Right lung (tissue), 10 donors: Measurements from ENCODE around the gene P2RY13. TPM values are rescaled to one million over a fixed set of nuclear protein-coding genes. Genes with fewer than 3 reads are reported as not detected.

Experiments used
- DNase-seq, 2 donors: peaks; one replicate each; pipeline ENCODE4 v3.0.0-alpha.2; 2013
- long read RNA-seq, 8 donors: transcript quantifications; one replicate each; lab custom pipeline, GENCODE V29; 2026
- polyA plus RNA-seq, 5 donors: library from polyadenylated mRNA; unstranded; fragments of 120-200 nt; gene quantifications; one replicate each; pipeline versions ENCODE4 v1.2.1 to v1.2.3, GENCODE V29; 2013; ENCODE audit warnings: inconsistent platforms in 1 of 5, low replicate concordance in 1 of 5; ENCODE audit not compliant: insufficient read length in 5 of 5, insufficient read depth in 1 of 5

Gene P2RY13
- polyA plus RNA-seq = 1 to 10 TPM in 4 of 5 donors, under 1 TPM in 1; 0.77 to 1.7 (median 1.7) TPM
- long read RNA-seq, donor 1 = 0 reads
- long read RNA-seq, donor 2 = 0 reads
- long read RNA-seq, donor 3, partial matches to known transcripts = 0 of 1 reads
- long read RNA-seq, donor 3, other reads (novel, unspliced or antisense) = 0 of 1 reads
- long read RNA-seq, donor 4, partial matches to known transcripts = 0 of 1 reads
- long read RNA-seq, donor 4, other reads (novel, unspliced or antisense) = 0 of 1 reads
- long read RNA-seq, donor 5, partial matches to known transcripts = 0 of 2 reads
- long read RNA-seq, donor 5, other reads (novel, unspliced or antisense) = 0 of 2 reads
- long read RNA-seq, donor 6, partial matches to known transcripts = 0 of 1 reads
- long read RNA-seq, donor 6, other reads (novel, unspliced or antisense) = 0 of 1 reads
- long read RNA-seq, donor 7 = 0 reads
- long read RNA-seq, donor 8 = 0 reads

DNA sequence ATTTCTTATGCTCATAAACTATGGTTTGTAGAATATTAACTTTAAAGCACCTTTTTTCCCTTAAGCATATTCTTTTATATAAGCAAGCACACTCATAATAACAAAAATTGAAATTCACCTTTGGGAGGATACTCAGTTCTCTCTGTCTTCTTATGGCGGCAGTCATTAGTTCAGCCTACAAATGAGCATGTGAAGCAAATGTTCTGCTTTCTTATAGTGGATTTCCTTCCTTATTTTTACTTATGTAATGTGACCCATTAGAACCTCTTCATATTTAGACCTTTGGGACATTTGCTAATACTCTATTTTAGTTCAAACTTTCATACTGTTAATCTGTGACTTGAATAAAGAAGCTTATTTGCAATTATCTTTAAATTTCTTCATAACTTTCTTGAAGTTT lies at the start of gene P2RY13:
Gene P2RY13, minus strand, starts transcription at position 187 of the 400 bp plus-strand sequence. Its CDS starts 21 bp downstream, at position 166.
- no peak for DNase-seq

DNA sequence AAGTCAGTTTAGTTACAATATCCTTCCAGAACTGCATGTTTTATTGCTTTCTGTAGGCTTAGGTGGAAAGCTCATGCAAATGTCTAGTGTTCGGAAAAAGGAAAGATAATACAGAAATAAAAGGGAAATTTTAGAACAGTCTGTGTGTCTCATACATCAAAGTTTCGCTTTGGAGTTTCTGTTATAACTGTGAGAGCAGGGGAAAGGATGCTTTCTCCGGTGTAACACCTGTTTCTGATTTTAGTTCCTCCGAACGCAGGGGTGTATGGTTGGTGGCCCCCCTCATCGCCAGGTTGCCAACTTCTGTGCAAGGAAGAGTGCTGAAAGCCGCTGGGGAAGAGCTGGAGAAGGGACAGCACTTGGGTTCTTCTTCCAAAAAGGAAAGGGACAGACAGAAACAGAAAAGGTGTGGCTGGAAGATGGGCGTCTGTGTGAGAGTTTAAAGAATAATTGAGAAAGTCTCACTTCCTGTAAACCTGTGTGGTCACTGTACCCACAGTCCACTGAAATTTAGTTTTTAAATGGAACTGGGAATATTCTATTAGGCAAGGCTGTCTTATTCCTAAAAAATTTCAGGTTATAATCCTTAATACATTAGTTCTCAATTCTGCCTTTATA lies 48.5 kb upstream of the P2RY13 start:
- no peak for DNase-seq

DNA sequence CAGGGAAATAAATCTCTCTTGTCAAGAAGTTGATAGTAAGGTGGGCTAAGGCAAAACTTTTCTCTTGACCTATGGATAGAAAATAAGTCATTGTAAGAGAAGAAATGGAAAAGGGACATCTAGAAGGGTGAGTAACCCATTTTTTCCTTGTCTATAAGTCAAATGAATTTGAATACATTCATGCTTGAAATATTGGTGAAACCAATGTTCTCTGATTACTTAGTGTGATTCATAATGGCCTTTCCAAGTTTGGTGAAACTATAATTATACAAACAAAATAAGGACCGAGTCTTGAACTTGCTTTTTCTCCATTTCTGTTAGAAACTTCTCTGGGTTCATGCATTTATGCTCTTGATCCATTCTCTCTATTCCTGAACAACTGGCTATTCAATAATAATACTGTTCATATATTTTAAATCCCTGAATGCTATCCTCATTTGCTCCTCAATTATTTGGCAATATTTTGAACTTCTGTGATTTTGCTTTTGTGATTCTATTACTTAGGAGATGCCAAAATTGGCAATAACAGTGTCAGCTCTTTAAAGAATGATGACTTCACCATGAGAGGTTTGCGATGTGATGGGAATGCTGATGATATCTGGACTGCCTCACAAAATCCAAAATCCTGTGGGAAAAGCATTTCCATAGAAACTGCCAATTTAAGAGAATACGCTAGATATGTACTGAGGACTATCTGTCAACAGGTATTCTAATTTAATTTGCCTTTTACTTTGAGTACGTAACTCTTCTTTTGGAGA lies 42.9 kb upstream of the P2RY13 start:
- no peak for DNase-seq

DNA sequence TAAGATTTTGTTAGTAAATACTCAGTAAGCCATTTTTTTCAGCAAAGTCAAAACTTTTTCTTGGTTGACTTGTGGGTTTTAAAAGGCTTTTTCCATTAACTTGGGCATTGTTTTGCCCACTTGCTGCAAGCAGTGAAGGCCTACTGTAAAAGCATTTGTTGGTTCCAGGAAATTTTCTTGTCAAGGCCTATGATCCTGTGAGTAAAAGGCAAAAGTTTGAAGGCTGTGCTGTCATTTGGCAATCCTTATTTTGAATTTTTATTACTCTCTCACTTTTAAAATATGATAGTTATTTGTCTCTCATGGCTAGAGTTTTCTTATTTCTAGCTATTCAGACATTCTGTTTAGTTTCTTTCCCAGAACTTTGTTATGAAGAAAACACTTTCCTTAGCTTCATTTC lies 42.2 kb upstream of the P2RY13 start:
- no peak for DNase-seq

DNA sequence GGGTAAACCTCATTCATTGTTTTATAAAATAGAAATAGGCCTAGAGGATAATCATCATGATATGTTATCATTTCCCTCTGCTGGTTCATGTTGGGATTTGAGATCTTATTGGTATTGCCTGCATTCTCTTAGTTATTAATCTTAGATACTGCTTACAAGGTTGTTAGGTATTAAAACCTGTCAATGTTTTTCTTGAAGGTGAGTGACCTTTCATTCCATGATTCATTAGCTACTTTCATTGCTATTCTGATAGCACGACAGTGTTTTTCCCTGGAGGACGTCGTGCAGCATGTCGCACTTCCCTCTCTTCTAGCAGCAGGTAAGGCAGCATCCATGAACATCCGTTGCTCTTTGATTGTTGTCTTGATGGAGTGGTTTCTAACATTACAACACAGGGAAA lies 38.1 kb upstream of the P2RY13 start:
- DNase-seq = no peak

DNA sequence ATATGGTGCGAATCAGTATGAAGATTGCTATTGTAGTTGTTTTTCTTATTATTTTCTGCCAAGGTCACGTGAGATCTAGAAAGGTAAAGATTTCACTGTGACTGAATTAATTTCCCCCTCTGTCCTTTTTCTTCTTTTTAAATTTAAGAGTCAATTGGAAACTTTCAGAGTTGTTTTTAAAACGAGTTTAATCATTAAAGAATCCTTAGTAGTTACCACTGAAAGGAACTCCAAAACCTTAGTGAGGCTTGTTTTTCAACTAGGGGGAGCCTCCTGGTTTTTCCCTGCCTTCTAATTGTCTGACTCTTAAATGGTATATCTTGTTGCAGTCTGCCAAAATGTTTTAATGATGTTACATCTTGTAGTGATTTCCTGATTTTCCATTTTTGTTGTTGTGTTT lies 37.6 kb upstream of the P2RY13 start:
- no peak for DNase-seq

DNA sequence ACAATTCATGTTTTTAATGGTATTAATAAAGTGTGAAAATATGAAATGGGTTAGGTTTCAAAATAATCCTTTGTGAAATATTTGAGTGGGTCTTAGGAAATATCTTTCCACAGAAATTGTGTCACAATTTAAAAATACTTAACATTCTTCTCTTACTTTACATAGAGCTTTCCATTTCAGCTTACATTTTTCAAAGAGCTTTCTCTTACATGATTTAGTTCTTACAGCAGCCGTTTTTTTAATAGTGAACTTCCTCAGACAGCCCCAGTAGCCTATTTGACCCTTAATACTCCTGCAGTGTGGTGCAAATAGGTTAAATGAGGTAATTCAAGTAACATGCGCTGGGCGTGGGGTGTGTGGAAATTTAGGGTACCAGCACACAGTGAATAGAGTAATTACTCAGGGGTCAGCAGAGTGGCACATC lies 33.4 kb upstream of the P2RY13 start:
- DNase-seq = peak in 1 of 2 donors; percentile 14

DNA sequence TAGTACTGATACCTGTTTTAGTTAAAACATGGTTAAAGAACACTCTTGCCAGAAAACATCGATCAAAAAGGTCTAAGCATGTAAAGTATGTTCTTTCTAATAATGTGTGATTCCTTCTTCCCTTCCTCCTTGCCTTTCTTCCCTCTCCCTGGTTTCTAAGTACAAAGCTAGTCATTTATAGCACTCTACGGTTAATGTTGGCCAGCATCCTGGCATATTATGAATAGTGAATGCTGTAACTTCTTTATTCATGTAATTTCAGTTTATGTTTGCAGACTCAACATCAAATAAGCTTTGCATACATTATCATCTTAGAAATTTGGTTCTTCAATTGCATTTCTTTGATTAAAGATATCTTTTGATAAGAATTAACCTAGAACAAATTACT lies 28.1 kb upstream of the P2RY13 start:
- no peak for DNase-seq

DNA sequence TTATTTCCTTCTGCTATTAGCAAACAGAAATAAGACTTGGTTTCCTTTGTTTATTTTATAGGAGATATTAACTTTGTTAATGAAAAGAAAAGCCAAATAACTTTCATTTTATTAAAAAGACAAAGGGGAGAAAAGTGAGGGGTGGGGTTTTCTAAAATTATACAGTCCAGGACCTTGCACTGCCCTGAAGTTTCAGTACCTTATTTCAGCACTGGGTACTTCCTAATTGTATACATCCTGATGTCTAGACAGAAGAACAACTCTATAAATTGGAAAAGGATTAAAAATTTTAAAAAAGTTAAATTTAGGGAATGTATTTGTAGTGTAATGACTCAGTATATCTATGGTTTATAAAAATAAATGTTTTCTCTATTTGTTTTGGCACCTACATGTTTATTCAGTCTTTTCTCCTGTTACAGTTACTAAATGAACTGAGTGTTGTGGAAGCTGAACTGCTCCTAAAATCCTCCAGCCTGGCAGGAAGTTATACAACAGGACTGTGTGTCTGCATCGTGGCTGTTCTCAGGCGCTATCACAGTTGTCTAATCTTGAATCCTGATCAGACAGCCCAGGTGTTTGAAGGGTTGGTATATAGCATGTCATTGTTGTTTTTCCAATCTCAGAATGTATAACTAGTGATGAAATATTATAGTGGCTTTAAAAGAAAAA lies 27.6 kb upstream of the P2RY13 start:
- no peak for DNase-seq

DNA sequence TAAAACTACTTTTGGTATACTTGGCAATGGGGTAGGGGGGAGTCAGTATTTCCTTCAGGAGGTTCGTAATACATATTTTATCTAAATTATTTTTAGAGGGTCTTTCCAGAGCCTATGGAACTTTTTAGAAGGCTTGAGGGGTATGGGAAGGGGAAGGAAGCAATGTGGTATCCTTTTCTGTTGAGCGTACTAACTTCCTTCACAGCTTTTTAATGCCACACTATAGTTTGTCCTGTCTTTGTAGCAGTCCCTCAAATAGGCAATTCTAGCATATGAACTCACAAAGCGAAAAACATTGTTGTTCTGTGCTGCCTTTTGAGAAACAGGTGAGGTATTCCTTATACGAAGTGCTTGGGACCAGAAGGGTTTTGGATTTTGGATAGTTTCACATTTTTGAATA lies 22.3 kb upstream of the P2RY13 start:
- DNase-seq = no peak

DNA sequence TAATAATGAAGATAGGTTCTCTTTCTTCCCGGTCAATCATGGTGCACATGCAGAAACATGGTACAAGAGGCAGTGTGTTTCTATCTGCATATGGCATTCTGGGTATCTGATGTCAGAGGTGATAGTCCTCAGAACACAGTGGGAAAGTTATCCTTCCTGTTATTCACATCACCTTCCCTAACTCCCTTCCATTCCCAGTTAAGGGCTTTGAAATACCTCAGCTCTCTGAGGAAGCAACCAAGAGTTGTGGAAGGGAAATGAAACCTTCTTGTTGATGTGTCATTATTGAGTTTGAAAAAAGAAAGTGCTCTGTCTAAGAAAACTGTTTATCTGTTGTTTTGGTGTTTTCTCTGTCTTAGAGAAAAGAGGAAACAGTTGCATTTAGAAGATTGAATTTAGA lies 21.9 kb upstream of the P2RY13 start:
- no peak for DNase-seq

DNA sequence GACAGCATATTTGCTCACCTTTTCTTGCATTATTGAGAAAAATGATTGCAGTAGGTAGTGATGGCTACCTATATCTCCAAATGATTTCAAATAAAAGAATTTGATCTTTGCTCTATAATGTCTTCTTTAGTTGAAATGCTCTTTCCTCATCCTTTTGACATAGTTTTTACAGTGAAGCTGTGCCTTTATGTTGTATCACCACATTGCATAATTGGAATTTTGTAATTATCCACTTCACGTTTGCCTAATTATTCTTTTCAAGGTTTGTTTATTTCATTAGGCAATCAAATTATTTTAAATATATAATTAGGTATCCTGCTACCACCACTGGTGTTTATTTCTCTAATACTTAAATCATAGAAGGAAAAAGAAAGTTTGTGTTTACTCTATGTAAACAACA lies 21.3 kb upstream of the P2RY13 start:
- no peak for DNase-seq

DNA sequence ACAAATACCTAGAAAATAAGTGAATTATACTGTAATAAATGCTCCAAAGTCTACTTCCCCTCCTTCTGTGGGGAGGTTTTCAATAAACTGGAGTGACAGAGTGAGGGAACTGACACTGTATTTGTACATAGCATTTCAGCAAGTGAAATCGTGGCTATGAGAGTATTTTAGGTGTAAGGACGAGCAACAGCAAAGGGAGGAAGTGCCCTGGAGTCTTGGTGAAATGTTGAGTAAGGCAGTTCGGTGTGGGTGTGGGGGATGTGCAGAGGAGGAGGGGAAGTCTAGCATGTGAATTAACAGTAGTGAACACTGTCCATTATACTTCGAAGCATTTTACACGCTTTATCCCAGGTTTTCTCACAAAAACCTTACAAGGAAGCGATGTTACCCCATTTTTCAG lies 18.1 kb upstream of the P2RY13 start:
- DNase-seq = no peak

DNA sequence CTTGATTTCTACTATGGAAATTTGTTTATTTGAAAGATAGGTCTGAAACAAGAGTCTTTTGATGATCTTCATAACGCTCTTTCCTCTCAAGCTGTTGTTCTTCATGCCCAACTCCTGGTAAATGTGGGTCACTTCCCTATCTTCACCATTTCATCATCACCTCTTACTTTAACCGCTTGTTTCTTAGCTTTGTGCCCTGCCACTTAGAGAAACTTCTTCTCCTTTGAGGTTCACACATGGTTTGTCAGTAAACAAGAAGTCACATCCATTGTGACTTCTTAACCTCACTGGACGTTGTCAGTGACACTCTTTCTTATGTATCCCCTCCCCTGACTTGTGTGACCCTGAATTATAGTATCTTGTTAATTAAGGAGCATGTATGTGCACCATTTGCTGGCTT lies 16.9 kb upstream of the P2RY13 start:
- DNase-seq = no peak

DNA sequence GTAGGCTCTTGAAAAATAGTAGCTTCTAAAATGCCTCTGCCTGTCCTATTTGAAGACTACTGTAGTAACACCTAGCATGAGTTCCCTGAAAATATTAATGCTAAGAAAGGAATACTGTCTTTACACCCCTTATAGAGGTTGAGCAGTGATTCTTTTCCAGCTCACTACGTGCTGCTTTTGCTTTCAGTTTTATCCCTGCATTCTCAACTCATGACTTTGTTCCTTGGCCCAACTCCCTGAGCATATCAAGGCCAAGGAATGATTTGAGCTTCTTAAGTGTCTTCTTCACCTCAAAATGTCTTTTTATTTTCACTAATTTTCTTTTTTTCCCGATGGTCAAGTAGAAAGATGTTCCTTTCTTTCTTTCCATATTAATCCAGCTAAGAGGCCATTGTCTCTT lies 16.5 kb upstream of the P2RY13 start:
- DNase-seq = peak in 1 of 2 donors; percentile 22

DNA sequence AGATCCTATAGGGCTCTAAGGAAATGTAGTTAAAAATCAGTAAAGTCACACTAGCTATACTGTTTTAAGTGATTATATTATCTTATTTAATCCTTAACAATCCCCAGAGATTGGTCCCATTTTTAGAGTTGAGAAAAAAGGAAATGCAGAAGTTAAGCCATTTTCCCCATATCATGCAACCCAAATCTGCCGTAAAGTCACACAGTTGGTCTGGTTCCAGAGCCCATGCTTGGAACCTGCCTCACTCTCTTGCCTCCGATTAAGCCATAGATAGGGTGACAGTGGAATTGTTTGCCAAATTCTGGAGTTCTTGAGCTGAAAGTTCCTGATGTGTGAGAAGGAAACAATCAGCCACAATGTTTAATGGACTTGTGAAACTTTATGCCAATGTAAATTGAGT lies 2.3 kb upstream of the P2RY13 start:
- no peak for DNase-seq

DNA sequence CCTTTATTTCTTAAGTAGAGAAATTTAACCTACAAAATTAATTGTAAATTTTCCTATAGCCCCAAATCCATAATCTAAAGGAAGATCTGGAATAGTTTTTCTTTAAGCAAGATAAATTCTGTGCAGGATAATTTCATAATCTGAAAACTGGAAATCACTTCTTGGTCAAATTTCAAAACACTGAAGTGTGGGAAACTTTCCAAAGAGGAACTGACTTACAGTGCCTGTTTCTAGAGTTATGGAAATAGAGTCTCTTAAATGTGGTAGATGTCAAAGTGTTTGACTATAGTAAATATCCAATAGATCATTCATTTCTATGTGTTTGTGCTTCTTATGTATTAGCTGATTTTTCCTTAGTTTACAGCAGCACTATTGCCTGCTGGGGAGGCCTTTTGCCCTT lies 1.6 kb upstream of the P2RY13 start:
- peak; percentile 19 to 27 for DNase-seq

DNA sequence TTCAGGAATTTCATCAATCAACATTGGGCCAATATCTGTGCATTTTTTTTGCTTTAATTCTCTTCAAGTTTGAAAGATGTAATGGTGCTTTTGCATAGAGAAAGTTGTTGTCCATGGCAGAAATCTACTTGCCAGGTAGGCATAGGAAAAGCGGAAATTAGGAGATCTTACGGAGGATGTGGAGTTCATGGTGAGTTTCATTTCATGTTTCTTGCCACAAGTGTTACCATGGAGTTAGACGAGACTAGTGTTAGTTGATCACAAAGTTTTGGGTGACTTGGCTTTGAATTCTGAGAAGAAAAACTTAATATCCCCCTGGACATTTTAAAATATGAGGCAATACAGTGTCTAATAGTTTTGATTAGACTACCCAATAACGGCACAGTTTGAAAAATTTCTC lies 1.0 kb upstream of the P2RY13 start:
- DNase-seq = no peak

DNA sequence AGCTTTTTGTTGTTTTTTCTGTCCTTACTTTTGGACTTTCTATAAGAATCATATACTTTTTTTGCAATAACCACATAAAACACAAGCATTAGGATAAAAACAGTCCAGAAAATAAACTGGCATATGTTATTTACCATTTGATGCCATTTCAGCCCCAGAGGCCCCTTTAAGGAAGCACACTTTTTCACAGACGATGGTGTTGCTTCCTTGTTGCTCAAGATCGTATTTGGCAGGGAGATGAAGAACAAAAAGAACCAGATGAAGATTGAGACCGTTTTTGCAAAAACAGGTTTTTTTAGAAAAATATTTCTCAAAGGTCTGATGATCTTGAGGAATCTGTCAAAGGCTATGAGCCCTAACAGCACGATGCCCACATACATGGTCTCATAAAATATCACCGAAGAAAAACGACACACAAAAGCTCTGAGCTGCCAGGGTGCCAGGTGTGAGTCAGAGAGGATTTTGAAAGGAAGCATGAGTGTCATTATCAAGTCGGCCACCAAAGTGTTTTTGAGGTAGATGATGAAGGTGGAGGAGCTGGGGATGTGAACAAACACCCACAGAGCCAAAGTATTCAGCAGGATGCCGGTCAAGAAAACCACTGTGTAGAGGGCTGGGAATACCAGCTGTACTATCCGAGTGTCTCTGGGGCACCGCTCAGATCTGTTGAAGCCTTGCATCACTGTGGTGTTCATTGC lies 902 bp downstream of the P2RY13 start:
- no peak for DNase-seq

DNA sequence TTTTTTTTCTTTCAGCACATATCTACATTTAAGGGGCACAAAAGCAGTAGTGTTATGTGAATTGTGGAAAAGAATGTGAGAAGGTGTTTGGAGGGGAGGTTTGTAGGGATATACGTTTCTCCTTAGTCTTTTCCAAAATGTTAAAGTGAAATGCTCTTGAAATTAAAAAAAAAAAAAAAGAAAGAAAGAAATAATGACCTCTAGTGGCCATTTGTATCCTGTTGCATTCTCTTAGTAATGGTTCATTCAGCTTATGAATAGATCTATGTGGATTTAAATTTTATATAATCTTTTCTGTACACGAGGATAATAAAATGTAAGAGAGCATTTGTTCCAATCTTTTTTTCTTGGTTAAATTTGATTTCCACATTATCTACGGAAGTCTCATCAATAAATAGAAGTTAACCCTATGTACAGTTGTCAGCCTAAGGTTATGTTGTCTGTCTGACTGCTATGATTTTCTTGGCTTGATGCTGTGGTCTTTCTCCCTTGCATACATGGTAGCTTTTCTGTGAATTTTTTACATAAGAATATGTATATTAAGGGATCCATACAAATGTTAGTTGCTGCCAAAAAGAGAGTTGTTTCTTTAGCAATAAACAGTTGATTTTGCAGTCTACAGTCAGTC lies 1.7 kb downstream of the P2RY13 start:
- DNase-seq = no peak

DNA sequence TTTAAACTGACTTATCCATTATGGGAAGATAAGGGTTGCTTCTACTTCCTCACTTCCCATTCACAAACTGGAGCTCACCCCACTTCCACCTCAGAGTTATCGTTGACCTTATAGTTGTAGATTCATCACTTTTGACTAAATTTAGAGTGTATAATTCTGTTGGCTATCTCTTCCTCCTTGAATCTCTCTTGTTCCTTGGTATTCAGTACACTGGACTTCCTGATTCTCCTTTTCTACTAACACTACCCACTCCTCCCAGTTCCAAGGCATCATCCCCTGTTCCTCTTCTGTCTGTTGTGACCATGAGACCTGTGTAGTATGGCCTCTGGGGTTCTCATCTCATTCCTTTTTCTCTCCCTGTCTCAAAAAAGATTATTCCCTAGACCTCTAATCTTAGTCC lies 6.8 kb downstream of the P2RY13 start:
- no peak for DNase-seq
